ENCODE measurements around the gene VWCE. TPM values are rescaled to one million over a fixed set of nuclear protein-coding genes. Genes with fewer than 3 reads are reported as not detected.

Gene VWCE
- polyA plus RNA-seq, 3 donors: 0.05 to 0.23 TPM; not detected in 1

- 100% methylated on average over 1 of the region's 4 CpGs for WGBS (ENCODE audit: insufficient coverage)
- H2AFZ ChIP-seq (ENCODE audit: insufficient read depth, low read depth, low read length, poor library complexity, severe bottlenecking): no peak overlapping the region
- H3K79me2 ChIP-seq (ENCODE audit: insufficient read depth, low read length): no peaks in the 10 kb centered on the region
- intact Hi-C loops (cut with micrococcal nuclease): no loop called here
- no peak overlapping the region for H3K4me2 ChIP-seq (replicated peaks; ENCODE audit: extremely low read depth, low read length, poor library complexity, severe bottlenecking)
- no peaks in the 10 kb centered on the region for H3K9me3 ChIP-seq (replicated peaks in 1 of 2; ENCODE audit: control insufficient read depth in 1 of 2, insufficient read depth in 1 of 2, low read length in 2 of 2)
- no peak overlapping the region for H3K4me3 ChIP-seq (replicated peaks in 1 of 3; ENCODE audit: low read depth in 2 of 3, low read length in 3 of 3)
- H3K27ac ChIP-seq (ENCODE audit: low read depth in 1 of 2, low read length in 2 of 2): no peak overlapping the region
- no peaks in the 10 kb centered on the region for H3K27me3 ChIP-seq (ENCODE audit: control insufficient read depth in 2 of 2, insufficient read depth in 2 of 2, low read length in 2 of 2)
- H3K27me3 Mint-ChIP-seq (ENCODE audit: low read depth in 3 of 3): peaks cover 0 to 6% (median 4%) of the 10 kb centered on the region in 3 donors
- no peaks in the 10 kb centered on the region for H3K36me3 ChIP-seq (replicated peaks in 1 of 2; ENCODE audit: control insufficient read depth in 1 of 2, insufficient read depth in 2 of 2, low read length in 2 of 2)
- H4K20me1 ChIP-seq (ENCODE audit: insufficient read depth, low read length): no peaks in the 10 kb centered on the region
- no peaks in the 10 kb centered on the region for H3K4me1 ChIP-seq (ENCODE audit: control insufficient read depth in 1 of 2, insufficient read depth in 2 of 2, low read length in 2 of 2)
- H3K4me1 Mint-ChIP-seq: no peaks in the 10 kb centered on the region
- no peak overlapping the region for H3K9ac ChIP-seq (ENCODE audit: insufficient read depth, low read length, poor library complexity, severe bottlenecking)
- no peaks in the 10 kb centered on the region for H3K36me3 Mint-ChIP-seq
- peak overlapping the region in 1 of 7 donors; percentile 3 for H3K27ac Mint-ChIP-seq
- H3K9me3 Mint-ChIP-seq: peaks cover 0 to 1% (median 0%) of the 10 kb centered on the region in 7 donors
- TF ChIP-seq CTCF (IDR thresholded peaks at IDR 0.05): no peak
- no peak overlapping the region for H3K4me3 Mint-ChIP-seq
- no peak for DNase-seq
Observed at GRCh38 chr11:61274084-61274483, 21.0 kb downstream of the VWCE start.

DNA sequence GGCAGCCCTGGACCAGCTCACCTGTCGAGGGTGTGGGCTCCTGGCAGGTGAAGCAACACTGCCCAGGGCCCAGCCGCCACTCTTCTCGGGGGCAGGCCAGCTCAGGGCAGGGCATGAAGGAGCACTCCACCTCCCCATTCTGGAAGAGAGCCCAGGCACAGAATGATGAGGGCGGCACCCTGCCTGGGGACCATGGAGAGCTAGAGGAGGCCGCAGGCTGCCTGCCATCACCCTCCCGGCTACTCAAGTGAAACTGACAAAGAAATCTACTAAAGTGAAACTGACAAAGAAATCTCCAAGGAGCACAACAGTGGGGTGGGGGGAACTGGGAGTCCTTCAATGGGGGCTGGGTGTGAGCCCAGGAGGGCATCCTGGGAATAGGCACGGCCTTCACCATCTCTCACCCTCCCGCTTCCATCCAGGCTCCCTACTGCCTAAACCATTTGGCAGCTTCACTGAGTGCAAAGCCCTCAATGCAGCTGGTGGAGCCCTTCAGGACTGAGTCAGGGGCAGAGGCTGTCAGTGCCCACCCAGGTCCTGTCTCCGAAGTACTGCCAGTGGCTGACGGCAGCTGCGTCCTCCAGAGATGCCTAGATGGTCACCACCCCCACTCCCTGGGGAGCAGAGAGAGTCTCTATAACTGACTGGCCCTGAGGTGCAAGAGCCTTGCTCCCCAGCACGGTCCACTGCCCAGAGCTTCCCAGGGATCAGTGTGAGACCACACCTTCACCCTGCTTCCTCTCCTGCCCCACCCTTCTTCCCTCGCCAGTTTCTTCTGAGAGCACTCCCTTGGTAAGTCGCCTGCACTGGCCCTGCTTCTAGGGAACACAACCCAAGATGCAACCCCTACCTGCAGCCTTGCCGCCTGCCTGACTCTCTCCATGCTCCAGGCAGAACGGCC is 21.7 kb downstream of the VWCE start:
- Histone ChIP-seq H3K27ac (ENCODE audit: low read depth in 1 of 2, low read length in 2 of 2) (no peak overlapping the region), H3K9ac (ENCODE audit: insufficient read depth, low read length, poor library complexity, severe bottlenecking) (no peak overlapping the region), H3K36me3 (replicated peaks in 1 of 2; ENCODE audit: control insufficient read depth in 1 of 2, insufficient read depth in 2 of 2, low read length in 2 of 2) (no peaks in the 10 kb centered on the region), H3K27me3 (ENCODE audit: control insufficient read depth in 2 of 2, insufficient read depth in 2 of 2, low read length in 2 of 2) (no peaks in the 10 kb centered on the region), H3K4me2 (replicated peaks; ENCODE audit: extremely low read depth, low read length, poor library complexity, severe bottlenecking) (no peak overlapping the region), H3K4me1 (ENCODE audit: control insufficient read depth in 1 of 2, insufficient read depth in 2 of 2, low read length in 2 of 2) (no peaks in the 10 kb centered on the region), H4K20me1 (ENCODE audit: insufficient read depth, low read length) (no peaks in the 10 kb centered on the region), H3K4me3 (replicated peaks in 1 of 3; ENCODE audit: low read depth in 2 of 3, low read length in 3 of 3) (no peak overlapping the region), H2AFZ (ENCODE audit: insufficient read depth, low read depth, low read length, poor library complexity, severe bottlenecking) (no peak overlapping the region), H3K9me3 (replicated peaks in 1 of 2; ENCODE audit: control insufficient read depth in 1 of 2, insufficient read depth in 1 of 2, low read length in 2 of 2) (no peaks in the 10 kb centered on the region), H3K79me2 (ENCODE audit: insufficient read depth, low read length) (no peaks in the 10 kb centered on the region)
- H3K36me3 Mint-ChIP-seq: no peaks in the 10 kb centered on the region
- intact Hi-C loops (cut with micrococcal nuclease): no loop called here
- WGBS (ENCODE audit: insufficient coverage): 97% methylated on average over 12 of the region's 16 CpGs
- peak overlapping the region in 1 of 7 donors; percentile 3 for H3K27ac Mint-ChIP-seq
- no peak for TF ChIP-seq CTCF (IDR thresholded peaks at IDR 0.05)
- H3K9me3 Mint-ChIP-seq: peaks cover 0 to under 1% (median 0%) of the 10 kb centered on the region in 7 donors
- peaks cover 0 to 6% (median 4%) of the 10 kb centered on the region in 3 donors for H3K27me3 Mint-ChIP-seq (ENCODE audit: low read depth in 3 of 3)
- H3K4me1 Mint-ChIP-seq: no peaks in the 10 kb centered on the region
- DNase-seq: no peak
- no peak overlapping the region for H3K4me3 Mint-ChIP-seq

All from CD14-positive monocyte (primary cell).